ENCODE results near the gene KDSR. TPM values are rescaled to one million over a fixed set of nuclear protein-coding genes. Genes with fewer than 3 reads are reported as not detected.
A peak's percentile ranks its signal among the peaks of the same experiment; 100 is the strongest.

The KDSR gene
- total RNA-seq, 1 donor from 2014 or later, result 52.8 TPM

DNA sequence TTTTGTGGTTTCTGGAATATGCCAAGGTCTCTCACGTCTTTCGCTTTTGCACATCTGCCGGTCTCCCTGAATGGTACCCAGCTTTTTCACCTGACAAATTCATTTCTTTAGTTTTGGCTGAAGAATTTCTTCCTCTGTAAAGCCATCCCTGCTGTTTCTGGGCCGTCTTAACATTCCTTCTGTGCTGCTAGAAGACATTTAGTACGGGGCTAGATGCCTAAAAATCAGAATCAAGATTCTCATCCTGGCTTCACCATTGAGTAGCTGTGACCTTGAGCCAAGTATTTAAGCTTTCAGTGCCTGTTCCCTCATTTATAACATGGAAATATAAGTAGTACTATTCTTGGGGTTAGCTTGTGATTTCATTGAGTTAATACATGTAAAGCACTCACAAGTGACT lies 41.0 kb downstream of the KDSR start:
- Mint-ChIP-seq H3K36me3 (peaks cover 6% of the 10 kb centered on the region), H3K27me3 (ENCODE audit: low read depth) (no peaks in the 10 kb centered on the region), H3K4me3 (no peak overlapping the region), H3K4me1 (peaks cover 9% of the 10 kb centered on the region), H3K9me3 (no peaks in the 10 kb centered on the region), H3K27ac (no peak overlapping the region)
- TF ChIP-seq, protein P1, sequence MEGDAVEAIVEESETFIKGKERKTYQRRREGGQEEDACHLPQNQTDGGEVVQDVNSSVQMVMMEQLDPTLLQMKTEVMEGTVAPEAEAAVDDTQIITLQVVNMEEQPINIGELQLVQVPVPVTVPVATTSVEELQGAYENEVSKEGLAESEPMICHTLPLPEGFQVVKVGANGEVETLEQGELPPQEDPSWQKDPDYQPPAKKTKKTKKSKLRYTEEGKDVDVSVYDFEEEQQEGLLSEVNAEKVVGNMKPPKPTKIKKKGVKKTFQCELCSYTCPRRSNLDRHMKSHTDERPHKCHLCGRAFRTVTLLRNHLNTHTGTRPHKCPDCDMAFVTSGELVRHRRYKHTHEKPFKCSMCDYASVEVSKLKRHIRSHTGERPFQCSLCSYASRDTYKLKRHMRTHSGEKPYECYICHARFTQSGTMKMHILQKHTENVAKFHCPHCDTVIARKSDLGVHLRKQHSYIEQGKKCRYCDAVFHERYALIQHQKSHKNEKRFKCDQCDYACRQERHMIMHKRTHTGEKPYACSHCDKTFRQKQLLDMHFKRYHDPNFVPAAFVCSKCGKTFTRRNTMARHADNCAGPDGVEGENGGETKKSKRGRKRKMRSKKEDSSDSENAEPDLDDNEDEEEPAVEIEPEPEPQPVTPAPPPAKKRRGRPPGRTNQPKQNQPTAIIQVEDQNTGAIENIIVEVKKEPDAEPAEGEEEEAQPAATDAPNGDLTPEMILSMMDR (IDR thresholded peaks at IDR 0.05; ENCODE audit: unreplicated experiment), result no peak
- no peak for DNase-seq (ENCODE audit: low spot score in 2 of 2, unreplicated experiment in 2 of 2)

DNA sequence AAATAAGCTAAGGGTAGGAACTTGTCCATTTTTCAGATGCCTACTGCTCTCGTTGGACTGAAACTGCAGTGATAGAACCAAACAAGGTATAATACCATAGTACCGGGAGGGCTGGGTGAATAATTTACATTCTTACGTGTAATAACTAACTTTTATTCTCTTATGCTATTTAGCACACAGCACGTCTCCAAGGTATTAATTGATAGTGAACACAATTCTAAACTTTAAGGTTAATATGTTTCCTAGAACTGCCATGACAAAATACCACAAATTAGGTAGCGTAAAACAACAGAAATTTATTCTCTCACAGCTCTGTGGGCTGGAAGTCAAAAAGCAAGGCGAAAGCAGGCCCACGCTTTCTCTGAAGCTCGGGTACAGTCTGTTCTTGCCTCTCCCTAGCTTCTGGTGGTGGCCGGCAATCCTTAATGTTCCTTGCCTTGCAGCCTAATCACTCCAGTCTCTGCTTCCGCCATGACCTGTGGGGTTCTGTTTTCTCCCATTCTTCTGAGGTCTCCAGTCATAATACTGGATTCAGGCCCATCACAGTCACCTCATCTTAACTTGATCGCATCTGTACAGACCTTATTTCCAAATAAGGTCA lies 41.8 kb downstream of the KDSR start:
- Mint-ChIP-seq H3K4me3 (no peak overlapping the region), H3K36me3 (peaks cover 1% of the 10 kb centered on the region)

DNA sequence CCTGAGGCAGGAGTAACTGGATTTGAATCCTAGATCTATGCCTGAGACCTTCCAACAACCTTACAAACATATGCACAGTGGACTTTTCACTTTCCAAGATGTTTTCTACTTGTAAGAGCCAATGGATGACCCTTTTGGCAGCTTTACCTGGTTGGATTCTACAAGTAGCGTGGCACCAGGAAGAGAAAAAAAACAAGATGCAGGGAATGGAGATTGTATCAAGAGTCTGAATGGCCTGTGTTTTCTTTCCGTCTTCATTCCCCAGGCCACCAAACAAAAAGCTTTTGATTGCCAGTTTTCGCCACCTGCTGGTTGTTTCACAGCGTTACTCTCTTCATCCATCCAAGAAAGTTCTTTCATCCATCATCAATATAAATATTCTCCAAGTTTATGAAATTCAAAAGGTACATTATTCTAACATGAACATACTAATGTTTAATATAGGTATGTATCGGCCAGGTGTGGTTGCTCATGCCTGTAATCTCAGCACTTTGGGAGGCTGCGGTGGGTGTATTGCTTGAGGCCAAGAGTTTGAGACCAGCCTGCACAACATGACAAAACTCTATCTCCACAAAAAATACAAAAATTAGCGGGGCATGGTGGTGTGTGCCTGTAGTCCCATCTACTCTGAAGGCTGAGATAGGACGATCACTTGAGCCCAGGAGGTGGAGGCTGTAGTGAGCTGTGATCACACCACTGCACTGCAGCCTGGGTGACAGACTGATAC lies 43.9 kb downstream of the KDSR start:
- Mint-ChIP-seq H3K27ac (peak overlapping the region; percentile 27), H3K27me3 (ENCODE audit: low read depth) (peaks cover 11% of the 10 kb centered on the region), H3K4me3 (no peak overlapping the region), H3K9me3 (no peaks in the 10 kb centered on the region), H3K4me1 (peaks cover 25% of the 10 kb centered on the region), H3K36me3 (no peaks in the 10 kb centered on the region)
- TF ChIP-seq, protein P1 (IDR thresholded peaks at IDR 0.05; ENCODE audit: unreplicated experiment), result peak; percentile 90
- peak in 1 of 2 experiments; percentile 53 for DNase-seq (ENCODE audit: low spot score in 2 of 2, unreplicated experiment in 2 of 2)

More for the DNA sequence above, 41.8 kb downstream of the KDSR start:
- TF ChIP-seq, protein P1 (IDR thresholded peaks at IDR 0.05; ENCODE audit: unreplicated experiment), result no peak
- H3K27me3 Mint-ChIP-seq (ENCODE audit: low read depth), result no peaks in the 10 kb centered on the region
- peaks cover 14% of the 10 kb centered on the region for H3K4me1 Mint-ChIP-seq
- no peak overlapping the region for H3K27ac Mint-ChIP-seq
- no peak for DNase-seq (ENCODE audit: low spot score in 2 of 2, unreplicated experiment in 2 of 2)
- H3K9me3 Mint-ChIP-seq, result no peaks in the 10 kb centered on the region

DNA sequence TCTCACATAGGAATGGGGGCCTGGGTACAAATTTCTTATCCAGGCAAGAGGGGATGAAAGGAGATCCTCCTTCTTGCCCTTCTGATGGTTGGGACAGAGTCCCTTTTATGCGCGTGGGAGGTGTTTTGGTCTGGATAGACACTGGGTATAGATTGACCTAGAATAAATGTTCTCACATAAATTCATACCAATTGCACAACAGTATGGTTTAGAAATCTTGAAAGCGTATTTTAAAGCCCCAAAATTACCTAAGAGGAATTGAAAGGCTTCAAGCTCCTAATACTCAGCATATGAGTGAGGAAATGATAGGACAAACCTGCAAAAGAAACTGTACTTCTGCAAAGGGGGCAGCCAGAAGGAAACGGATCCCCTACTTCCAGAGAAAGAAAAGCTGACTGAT lies 44.8 kb downstream of the KDSR start:
- DNase-seq (ENCODE audit: low spot score in 2 of 2, unreplicated experiment in 2 of 2), result no peak
- peaks cover 20% of the 10 kb centered on the region for H3K27me3 Mint-ChIP-seq (ENCODE audit: low read depth)
- no peak overlapping the region for H3K27ac Mint-ChIP-seq
- H3K36me3 Mint-ChIP-seq, result no peaks in the 10 kb centered on the region
- TF ChIP-seq, protein P1 (IDR thresholded peaks at IDR 0.05; ENCODE audit: unreplicated experiment), result no peak
- no peak overlapping the region for H3K4me3 Mint-ChIP-seq
- peaks cover 33% of the 10 kb centered on the region for H3K4me1 Mint-ChIP-seq
- H3K9me3 Mint-ChIP-seq, result no peaks in the 10 kb centered on the region

DNA sequence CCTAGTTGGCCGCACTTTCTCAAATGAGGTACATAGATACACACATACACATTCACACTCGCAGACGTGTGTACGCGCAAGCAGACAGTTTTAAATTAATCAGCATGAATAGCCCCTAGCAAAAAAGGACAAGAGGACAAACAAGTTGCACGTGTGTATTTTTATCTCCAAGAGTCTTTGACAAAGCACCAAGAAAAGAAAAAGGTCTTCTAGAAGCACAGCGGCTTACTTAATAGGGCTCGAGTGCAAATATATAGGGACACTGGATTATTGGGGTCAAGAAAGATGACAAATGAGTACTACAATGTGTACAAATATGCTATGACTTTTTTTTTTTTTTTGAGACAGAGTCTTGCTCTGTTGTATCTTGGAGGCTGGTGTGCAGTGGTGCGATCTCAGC lies 45.7 kb downstream of the KDSR start:
- Mint-ChIP-seq H3K4me1 (peaks cover 36% of the 10 kb centered on the region), H3K27ac (no peak overlapping the region)

More for the DNA sequence above, 45.7 kb downstream of the KDSR start:
- peak overlapping the region; percentile 78 for H3K4me3 Mint-ChIP-seq
- H3K27me3 Mint-ChIP-seq (ENCODE audit: low read depth), result peaks cover 24% of the 10 kb centered on the region
- H3K36me3 Mint-ChIP-seq, result no peaks in the 10 kb centered on the region
- TF ChIP-seq, protein P1 (IDR thresholded peaks at IDR 0.05; ENCODE audit: unreplicated experiment), result no peak
- DNase-seq (ENCODE audit: low spot score in 2 of 2, unreplicated experiment in 2 of 2), result no peak
- no peaks in the 10 kb centered on the region for H3K9me3 Mint-ChIP-seq

Data from mesothelial cell of epicardium (in vitro differentiated cells).